Occipital lobe (tissue), 2 donors: Measurements from ENCODE around the gene GSE1. TPM values are rescaled to one million over a fixed set of nuclear protein-coding genes. Genes with fewer than 3 reads are reported as not detected.

Experiments
- DNase-seq: peaks from one replicate; lab custom pipeline; 2025; lab: John Stamatoyannopoulos, UW
- total RNA-seq: library from RNA; depleted of rRNA; stranded (reverse); fragments of >200 nt; gene quantifications from one replicate; pipeline ENCODE4 v1.2.3, GENCODE V29; 2014

GSE1 gene
- total RNA-seq, 1 donor from 2014 or later, result 18.4 TPM

- DNase-seq, result no peak
These were observed 45.6 kb downstream of the GSE1 start for GRCh38 chr16:85658504-85659326.

- no peak for DNase-seq
These were observed 46.2 kb downstream of the GSE1 start for GRCh38 chr16:85659336-85659735.

GRCh38 chr16:85659805-85660511, 46.8 kb downstream of the GSE1 start:
- DNase-seq, result no peak

GRCh38 chr16:85660843-85661739, 48.0 kb downstream of the GSE1 start:
- no peak for DNase-seq

- no peak for DNase-seq
These were observed 48.8 kb downstream of the GSE1 start for GRCh38 chr16:85661740-85662481.

GRCh38 chr16:85662482-85662812, 49.3 kb downstream of the GSE1 start:
- DNase-seq, result no peak

GRCh38 chr16:85662976-85663830, 50.1 kb downstream of the GSE1 start:
- no peak for DNase-seq

- no peak for DNase-seq
These were observed 50.8 kb downstream of the GSE1 start for GRCh38 chr16:85663891-85664321.

GRCh38 chr16:85664580-85665372, 51.7 kb downstream of the GSE1 start:
- DNase-seq, result no peak

GRCh38 chr16:85665373-85665740, 52.2 kb downstream of the GSE1 start:
- DNase-seq, result no peak

- no peak for DNase-seq
These were observed 52.8 kb downstream of the GSE1 start for GRCh38 chr16:85665929-85666328.

GRCh38 chr16:85667261-85667660, 54.1 kb downstream of the GSE1 start:
- DNase-seq, result no peak

GRCh38 chr16:85667841-85668413, 54.8 kb downstream of the GSE1 start:
- no peak for DNase-seq

GRCh38 chr16:85668676-85669424, 55.7 kb downstream of the GSE1 start:
- no peak for DNase-seq

- no peak for DNase-seq
These were observed 57.7 kb downstream of the GSE1 start for GRCh38 chr16:85670840-85671239.

GRCh38 chr16:85673529-85674417, 60.7 kb downstream of the GSE1 start:
- no peak for DNase-seq

GRCh38 chr16:85674418-85674755, 61.3 kb downstream of the GSE1 start:
- no peak for DNase-seq
